ENCODE results near the gene FSIP1.

FSIP1 gene

GRCh38 chr15:39714251-39714650 lies 68.4 kb downstream of the FSIP1 start:
- H3K27ac ChIP-seq, result no peak overlapping the region
- TF ChIP-seq CTCF (IDR thresholded peaks at IDR 0.05), result no peak
- no peak for DNase-seq (ENCODE audit: low spot score)
- no peak overlapping the region for H3K4me3 ChIP-seq

GRCh38 chr15:39713846-39714245 lies 68.8 kb downstream of the FSIP1 start:
- no peak for DNase-seq (ENCODE audit: low spot score)
- Histone ChIP-seq H3K4me3 (no peak overlapping the region), H3K27ac (no peak overlapping the region)
- TF ChIP-seq CTCF (IDR thresholded peaks at IDR 0.05), result no peak

- TF ChIP-seq CTCF (IDR thresholded peaks at IDR 0.05), result no peak
- Histone ChIP-seq H3K4me3 (no peak overlapping the region), H3K27ac (no peak overlapping the region)
- no peak for DNase-seq (ENCODE audit: low spot score)
These were observed 72.0 kb downstream of the FSIP1 start for GRCh38 chr15:39710681-39711080.

- Histone ChIP-seq H3K27ac (no peak overlapping the region), H3K4me3 (no peak overlapping the region)
- TF ChIP-seq CTCF (IDR thresholded peaks at IDR 0.05), result no peak
- no peak for DNase-seq (ENCODE audit: low spot score)
These were observed 72.7 kb downstream of the FSIP1 start for GRCh38 chr15:39709941-39710340.

- H3K27ac ChIP-seq, result no peak overlapping the region
- H3K4me3 ChIP-seq, result no peak overlapping the region
- no peak for TF ChIP-seq CTCF (IDR thresholded peaks at IDR 0.05)
- DNase-seq (ENCODE audit: low spot score), result no peak
These were observed 76.4 kb downstream of the FSIP1 start for GRCh38 chr15:39706206-39706605.

- H3K4me3 ChIP-seq, result no peak overlapping the region
- DNase-seq (ENCODE audit: low spot score), result no peak
- no peak overlapping the region for H3K27ac ChIP-seq
- no peak for TF ChIP-seq CTCF (IDR thresholded peaks at IDR 0.05)
These were observed 78.0 kb downstream of the FSIP1 start for GRCh38 chr15:39704689-39705088.

GRCh38 chr15:39704235-39704634 lies 78.4 kb downstream of the FSIP1 start:
- Histone ChIP-seq H3K27ac (no peak overlapping the region), H3K4me3 (no peak overlapping the region)
- no peak for TF ChIP-seq CTCF (IDR thresholded peaks at IDR 0.05)
- DNase-seq (ENCODE audit: low spot score), result no peak

Measured in coronary artery (tissue), 2 donors.